Ishikawa (cell line): Measurements from ENCODE around the gene RAVER1.

Experiments
- CEBPB ChIP-seq: IDR thresholded peaks from 2 replicates; pipeline ENCODE4 v1.6.1; 2012
- CREB1 ChIP-seq: IDR thresholded peaks from 2 replicates; pipeline ENCODE4 v1.6.1; 2012; ENCODE audit warnings: low read depth
- EGR1 ChIP-seq: IDR thresholded peaks from 2 replicates; pipeline ENCODE4 v1.6.1; 2012
- EP300 ChIP-seq: IDR thresholded peaks from 2 replicates; pipeline ENCODE4 v1.6.1; 2012; ENCODE audit warnings: borderline replicate concordance
- FOXM1 ChIP-seq: IDR thresholded peaks from 2 replicates; pipeline ENCODE4 v1.6.1; 2012; ENCODE audit warnings: low read depth, borderline replicate concordance
- MAX ChIP-seq: IDR thresholded peaks from 2 replicates; pipeline ENCODE4 v1.6.1; 2012
- NFIC ChIP-seq: IDR thresholded peaks from 2 replicates; pipeline ENCODE4 v1.6.1; 2012
- RAD21 ChIP-seq: IDR thresholded peaks from 2 replicates; pipeline ENCODE4 v1.6.1; 2012; ENCODE audit warnings: low read depth
- REST ChIP-seq: IDR thresholded peaks from 2 replicates; pipeline ENCODE4 v1.6.1; 2012; ENCODE audit warnings: low read depth, mild to moderate bottlenecking
- TAF1 ChIP-seq: IDR thresholded peaks from 2 replicates; pipeline ENCODE4 v1.6.1; 2012; ENCODE audit warnings: low read depth, mild to moderate bottlenecking
- TEAD4 ChIP-seq: IDR thresholded peaks from 2 replicates; pipeline ENCODE4 v1.6.1; 2012
- USF1 ChIP-seq: IDR thresholded peaks from 2 replicates; pipeline ENCODE4 v1.6.1; 2012
- YY1 ChIP-seq: IDR thresholded peaks from 2 replicates; pipeline ENCODE4 v1.6.1; 2012; ENCODE audit warnings: low read depth
- ZBTB7A ChIP-seq: IDR thresholded peaks from 2 replicates; pipeline ENCODE4 v1.6.1; 2012; ENCODE audit warnings: low read depth

- TF ChIP-seq FOXM1 (no peak), TEAD4 (no peak), ZBTB7A (no peak), EP300 (no peak), TAF1 (no peak), RAD21 (no peak), EGR1 (no peak), REST (no peak), YY1 (no peak), NFIC (no peak), USF1 (no peak), MAX (no peak), CEBPB (no peak), CREB1 (no peak)
These were observed 66.6 kb downstream of the RAVER1 start for GRCh38 chr19:10266706-10267105.
